ENCODE data around the gene PXYLP1. TPM values are rescaled to one million over a fixed set of nuclear protein-coding genes. Genes with fewer than 3 reads are reported as not detected.
A peak's percentile ranks its signal among the peaks of the same experiment; 100 is the strongest.

Gene PXYLP1
- total RNA-seq, 2 experiments from 2014 or later, result 3.6 to 4.2 TPM

DNA sequence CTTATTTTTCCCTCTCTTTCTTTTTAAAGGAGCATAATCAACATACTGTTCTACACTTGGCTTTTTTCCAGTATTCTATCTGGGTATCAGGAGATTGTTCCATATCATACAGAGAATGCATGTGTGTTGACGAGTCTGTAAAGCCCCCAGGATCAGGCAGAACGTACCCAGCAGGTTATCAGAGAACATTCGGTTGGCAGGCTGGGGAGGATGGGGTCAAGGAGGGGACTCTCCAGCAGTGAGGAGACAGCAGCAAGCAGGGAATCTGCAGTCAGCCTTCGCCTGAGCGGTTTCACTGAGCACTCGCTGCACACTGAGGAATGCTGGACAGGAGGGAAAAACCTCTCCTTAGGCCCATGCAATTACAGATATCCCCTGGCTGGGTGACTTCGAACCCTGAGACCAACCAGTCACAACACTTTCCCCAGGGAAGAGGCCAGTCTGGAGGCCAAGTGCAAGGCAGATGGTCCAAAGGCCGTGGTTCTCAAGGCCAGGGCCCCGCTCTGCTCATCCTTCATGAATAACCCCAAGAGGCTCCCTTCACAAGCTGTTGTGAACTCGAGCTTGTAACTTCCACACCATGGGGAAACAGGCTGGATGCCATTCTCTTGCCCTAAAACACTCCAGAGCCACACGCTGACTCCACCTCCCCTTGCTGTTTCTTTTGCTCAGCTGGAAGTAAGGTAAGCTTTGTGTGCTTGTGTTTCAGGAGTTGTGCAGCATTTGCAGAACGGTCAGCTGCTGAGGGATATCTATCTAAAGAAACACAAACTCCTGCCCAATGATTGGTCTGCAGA lies 60.1 kb downstream of the PXYLP1 start:
- no TSS peak for BruUV-seq (replicated peaks)
- no peaks in the 10 kb centered on the region for H3K36me3 ChIP-seq (ENCODE audit: insufficient read depth, low read length)
- H3K79me2 ChIP-seq (ENCODE audit: insufficient read depth, low read depth, low read length), result no peaks in the 10 kb centered on the region
- no peak overlapping the region for H3K4me3 ChIP-seq (ENCODE audit: low read depth, low read length, poor library complexity, severe bottlenecking)
- no peak overlapping the region for H3K27ac ChIP-seq (ENCODE audit: low read depth, low read length, poor library complexity, severe bottlenecking)
- no peak for TF ChIP-seq EZH2phosphoT487 (IDR thresholded peaks at IDR 0.05; ENCODE audit: borderline replicate concordance, low read depth, low read length)
- TF ChIP-seq, protein P1, sequence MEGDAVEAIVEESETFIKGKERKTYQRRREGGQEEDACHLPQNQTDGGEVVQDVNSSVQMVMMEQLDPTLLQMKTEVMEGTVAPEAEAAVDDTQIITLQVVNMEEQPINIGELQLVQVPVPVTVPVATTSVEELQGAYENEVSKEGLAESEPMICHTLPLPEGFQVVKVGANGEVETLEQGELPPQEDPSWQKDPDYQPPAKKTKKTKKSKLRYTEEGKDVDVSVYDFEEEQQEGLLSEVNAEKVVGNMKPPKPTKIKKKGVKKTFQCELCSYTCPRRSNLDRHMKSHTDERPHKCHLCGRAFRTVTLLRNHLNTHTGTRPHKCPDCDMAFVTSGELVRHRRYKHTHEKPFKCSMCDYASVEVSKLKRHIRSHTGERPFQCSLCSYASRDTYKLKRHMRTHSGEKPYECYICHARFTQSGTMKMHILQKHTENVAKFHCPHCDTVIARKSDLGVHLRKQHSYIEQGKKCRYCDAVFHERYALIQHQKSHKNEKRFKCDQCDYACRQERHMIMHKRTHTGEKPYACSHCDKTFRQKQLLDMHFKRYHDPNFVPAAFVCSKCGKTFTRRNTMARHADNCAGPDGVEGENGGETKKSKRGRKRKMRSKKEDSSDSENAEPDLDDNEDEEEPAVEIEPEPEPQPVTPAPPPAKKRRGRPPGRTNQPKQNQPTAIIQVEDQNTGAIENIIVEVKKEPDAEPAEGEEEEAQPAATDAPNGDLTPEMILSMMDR (conservative IDR thresholded peaks at IDR 0.05; ENCODE audit: low read length), result no peak
- H3K4me1 ChIP-seq (ENCODE audit: insufficient read depth, low read length, poor library complexity, severe bottlenecking), result no peaks in the 10 kb centered on the region
- no peak overlapping the region for H2AFZ ChIP-seq (ENCODE audit: low read length)
- no peaks in the 10 kb centered on the region for H4K20me1 ChIP-seq (ENCODE audit: insufficient read depth, low read length)
- intact Hi-C loops (cut with micrococcal nuclease; ENCODE audit: unreplicated experiment), result no loop called here
- ChIA-PET POLR2A (no interaction called here), CTCF (ENCODE audit: unreplicated experiment) (no interaction called here)
- H3K4me2 ChIP-seq (ENCODE audit: low read length), result no peak overlapping the region
- H3K9me3 ChIP-seq (ENCODE audit: low read length), result no peaks in the 10 kb centered on the region
- no peak for DNase-seq (ENCODE audit: low spot score)
- H3K9me2 ChIP-seq (ENCODE audit: insufficient read depth, low read length), result no peaks in the 10 kb centered on the region

- Histone ChIP-seq H3K9me2 (ENCODE audit: insufficient read depth, low read length) (no peaks in the 10 kb centered on the region), H3K4me1 (ENCODE audit: insufficient read depth, low read length, poor library complexity, severe bottlenecking) (no peaks in the 10 kb centered on the region), H4K20me1 (ENCODE audit: insufficient read depth, low read length) (no peaks in the 10 kb centered on the region), H3K27ac (ENCODE audit: low read depth, low read length, poor library complexity, severe bottlenecking) (no peak overlapping the region), H3K4me2 (ENCODE audit: low read length) (no peak overlapping the region), H3K9me3 (ENCODE audit: low read length) (no peaks in the 10 kb centered on the region), H3K79me2 (ENCODE audit: insufficient read depth, low read depth, low read length) (no peaks in the 10 kb centered on the region), H3K36me3 (ENCODE audit: insufficient read depth, low read length) (no peaks in the 10 kb centered on the region), H2AFZ (ENCODE audit: low read length) (no peak overlapping the region), H3K4me3 (ENCODE audit: low read depth, low read length, poor library complexity, severe bottlenecking) (no peak overlapping the region)
- intact Hi-C loops (cut with micrococcal nuclease; ENCODE audit: unreplicated experiment), result no loop called here
- CTCF ChIA-PET (ENCODE audit: unreplicated experiment), result no interaction called here
- POLR2A ChIA-PET, result no interaction called here
- no peak for DNase-seq (ENCODE audit: low spot score)
- TF ChIP-seq EZH2phosphoT487 (IDR thresholded peaks at IDR 0.05; ENCODE audit: borderline replicate concordance, low read depth, low read length), result no peak
- TF ChIP-seq, protein P1 (conservative IDR thresholded peaks at IDR 0.05; ENCODE audit: low read length), result no peak
- no TSS peak for BruUV-seq (replicated peaks)
Observed at GRCh38 chr3:141292356-141293058, 60.9 kb downstream of the PXYLP1 start.

DNA sequence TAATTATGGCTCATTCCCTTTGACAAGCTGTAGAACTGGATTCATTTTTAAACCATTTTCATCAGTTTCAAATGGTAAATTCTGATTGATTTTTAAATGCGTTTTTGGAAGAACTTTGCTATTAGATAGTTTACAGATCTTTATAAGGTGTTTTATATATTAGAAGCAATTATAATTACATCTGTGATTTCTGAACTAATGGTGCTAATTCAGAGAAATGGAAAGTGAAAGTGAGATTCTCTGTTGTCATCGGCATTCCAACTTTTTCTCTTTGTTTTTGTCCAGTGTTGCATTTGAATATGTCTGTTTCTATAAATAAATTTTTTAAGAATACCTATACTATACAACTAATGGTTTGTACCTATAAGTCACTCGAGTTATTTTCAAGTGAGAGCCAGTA lies 62.7 kb downstream of the PXYLP1 start:
- CTCF ChIA-PET (ENCODE audit: unreplicated experiment), result no interaction called here
- H4K20me1 ChIP-seq (ENCODE audit: insufficient read depth, low read length), result no peaks in the 10 kb centered on the region
- DNase-seq (ENCODE audit: low spot score), result no peak
- H3K9me2 ChIP-seq (ENCODE audit: insufficient read depth, low read length), result no peaks in the 10 kb centered on the region
- H3K79me2 ChIP-seq (ENCODE audit: insufficient read depth, low read depth, low read length), result no peaks in the 10 kb centered on the region
- H3K9me3 ChIP-seq (ENCODE audit: low read length), result no peaks in the 10 kb centered on the region
- no peaks in the 10 kb centered on the region for H3K36me3 ChIP-seq (ENCODE audit: insufficient read depth, low read length)
- peak overlapping the region; percentile 37 for H3K4me2 ChIP-seq (ENCODE audit: low read length)
- H3K4me3 ChIP-seq (ENCODE audit: low read depth, low read length, poor library complexity, severe bottlenecking), result no peak overlapping the region
- TF ChIP-seq, protein P1 (conservative IDR thresholded peaks at IDR 0.05; ENCODE audit: low read length), result no peak
- no peak for TF ChIP-seq EZH2phosphoT487 (IDR thresholded peaks at IDR 0.05; ENCODE audit: borderline replicate concordance, low read depth, low read length)
- intact Hi-C loops (cut with micrococcal nuclease; ENCODE audit: unreplicated experiment), result no loop called here
- no TSS peak for BruUV-seq (replicated peaks)
- no peaks in the 10 kb centered on the region for H3K4me1 ChIP-seq (ENCODE audit: insufficient read depth, low read length, poor library complexity, severe bottlenecking)
- peak overlapping the region; percentile 53 for H2AFZ ChIP-seq (ENCODE audit: low read length)
- POLR2A ChIA-PET, result interaction anchor here (1.0 kb wide), 1 partner anchor 12 kb away, joined by 4 read pairs; no protein-coding TSS in a partner anchor
- no peak overlapping the region for H3K27ac ChIP-seq (ENCODE audit: low read depth, low read length, poor library complexity, severe bottlenecking)

Measured in OCI-LY7 (cell line).